Liver (tissue), 9 donors: ENCODE measurements around the gene CCDC138. TPM values are rescaled to one million over a fixed set of nuclear protein-coding genes. Genes with fewer than 3 reads are reported as not detected.

ENCODE experiments used
- DNase-seq: peaks from one replicate; pipeline ENCODE4 v3.0.0-alpha.2; 2017; ENCODE audit warnings: low spot score
- H3K27ac ChIP-seq, 2 donors: one replicate each; pipeline ENCODE4 v1.7.0; 2013; ENCODE audit warnings: inconsistent platforms in 2 of 2, low read length in 2 of 2, control low read depth in 1 of 2, low read depth in 1 of 2, mild to moderate bottlenecking in 1 of 2
- H3K27me3 ChIP-seq, 4 donors: one replicate each; pipeline versions ENCODE4 v1.6.1 to v1.7.0; 2013; ENCODE audit warnings: low read length in 3 of 4, inconsistent platforms in 1 of 4, mild to moderate bottlenecking in 1 of 4, moderate library complexity in 1 of 4; ENCODE audit not compliant: control insufficient read depth in 4 of 4, insufficient read depth in 4 of 4
- H3K36me3 ChIP-seq, 4 donors: one replicate each; pipeline versions ENCODE4 v1.6.1 to v1.7.0; 2013; ENCODE audit warnings: low read length in 3 of 4, mild to moderate bottlenecking in 3 of 4, low read depth in 1 of 4, moderate library complexity in 1 of 4; ENCODE audit not compliant: control insufficient read depth in 4 of 4, insufficient read depth in 3 of 4
- H3K4me1 ChIP-seq, 4 donors: one replicate each; pipeline versions ENCODE4 v1.6.1 to v1.7.0; 2013; ENCODE audit warnings: low read length in 3 of 4, mild to moderate bottlenecking in 3 of 4, moderate library complexity in 1 of 4; ENCODE audit not compliant: control insufficient read depth in 4 of 4, insufficient read depth in 4 of 4
- H3K4me3 ChIP-seq, 3 donors: one replicate each; pipeline versions ENCODE4 v1.6.1 to v1.7.0; 2013; ENCODE audit warnings: low read length in 3 of 3, control low read depth in 1 of 3, low read depth in 1 of 3, mild to moderate bottlenecking in 1 of 3
- H3K9ac ChIP-seq, 2 donors: one replicate each; pipeline ENCODE4 v1.7.0; 2013; ENCODE audit warnings: low read length in 2 of 2, mild to moderate bottlenecking in 2 of 2, moderate library complexity in 2 of 2, control low read depth in 1 of 2, low read depth in 1 of 2
- H3K9me3 ChIP-seq, 4 donors: one replicate each; pipeline versions ENCODE4 v1.6.1 to v1.7.0; 2013; ENCODE audit warnings: low read length in 3 of 4; ENCODE audit not compliant: control insufficient read depth in 4 of 4
- EGR1 ChIP-seq, 2 donors: IDR thresholded peaks; 2 replicates each; pipeline ENCODE4 v1.6.1; 2016 to 2018; ENCODE audit warnings: antibody characterized with exemption in 2 of 2, low read depth in 2 of 2
- FOXA1 ChIP-seq: IDR thresholded peaks from 2 replicates; pipeline ENCODE4 v1.6.1; 2016; ENCODE audit warnings: antibody characterized with exemption
- FOXA2 ChIP-seq: IDR thresholded peaks from 2 replicates; pipeline ENCODE4 v1.6.1; 2016; ENCODE audit warnings: antibody characterized with exemption
- GABPA ChIP-seq, 2 donors: IDR thresholded peaks in 1 of 2; conservative IDR thresholded peaks in 1 of 2; 2 replicates each; pipeline ENCODE4 v1.6.1; 2016; ENCODE audit warnings: antibody characterized with exemption in 2 of 2, mild to moderate bottlenecking in 1 of 2, moderate library complexity in 1 of 2
- HNF4A ChIP-seq, 2 donors: conservative IDR thresholded peaks; 2 replicates each; pipeline ENCODE4 v1.6.1; 2016; ENCODE audit warnings: antibody characterized with exemption in 2 of 2, mild to moderate bottlenecking in 2 of 2
- HNF4G ChIP-seq: IDR thresholded peaks from 2 replicates; pipeline ENCODE4 v1.6.1; 2016; ENCODE audit warnings: antibody characterized with exemption
- JUND ChIP-seq, 2 donors: IDR thresholded peaks; 2 replicates each; pipeline ENCODE4 v1.6.1; 2016; ENCODE audit warnings: antibody characterized with exemption in 2 of 2
- NR2F2 ChIP-seq: IDR thresholded peaks from 2 replicates; pipeline ENCODE4 v1.6.1; 2016; ENCODE audit warnings: antibody characterized with exemption
- RAD21 ChIP-seq, 2 donors: IDR thresholded peaks; 2 replicates each; pipeline ENCODE4 v1.6.1; 2016; ENCODE audit warnings: antibody characterized with exemption in 2 of 2, mild to moderate bottlenecking in 2 of 2
- RXRA ChIP-seq, 2 donors: IDR thresholded peaks; 2 replicates each; pipeline ENCODE4 v1.6.1; 2017 to 2018; ENCODE audit warnings: antibody characterized with exemption in 2 of 2, mild to moderate bottlenecking in 1 of 2
- SP1 ChIP-seq: IDR thresholded peaks from 2 replicates; pipeline ENCODE4 v1.6.1; 2018; ENCODE audit warnings: antibody characterized with exemption, mild to moderate bottlenecking
- TAF1 ChIP-seq: conservative IDR thresholded peaks from 2 replicates; pipeline ENCODE4 v1.6.1; 2016; ENCODE audit warnings: antibody characterized with exemption, mild to moderate bottlenecking
- YY1 ChIP-seq: IDR thresholded peaks from 2 replicates; pipeline ENCODE4 v1.6.1; 2016; ENCODE audit warnings: antibody characterized with exemption, mild to moderate bottlenecking
- WGBS: extraction: QIAGEN DNeasy Blood & Tissue Kit; methylation state at CpG from one replicate; pipeline ENCODE4 v1.1.7; 2013; 5-methylcytosine and 5-hydroxymethylcytosine counted together
- polyA plus RNA-seq, 2 donors: library from polyadenylated mRNA; stranded (reverse) in 1 of 2; unstranded in 1 of 2; fragments of 200-250 nt in 1 of 2; fragments of >200 nt in 1 of 2; fragmentation: Nextera tagmentation in 1 of 2; extraction: Ambion mirVana in 1 of 2; gene quantifications; one replicate each; pipeline versions ENCODE4 v1.2.1 to v1.2.3, GENCODE V29; 2013 to 2015
- total RNA-seq, 2 donors: library from RNA; depleted of rRNA; stranded (reverse); fragments of >200 nt; gene quantifications; one replicate each; pipeline ENCODE4 v1.2.3, GENCODE V29; 2014
- TF ChIP-seq, protein P1 (sequence below): fragments of 150-350 bp; IDR thresholded peaks from 2 replicates; pipeline ENCODE4 v1.5.1; 2017; ENCODE audit warnings: improper control_type of control experiment, low read depth, low read length; ENCODE audit not compliant: missing input control
- TF ChIP-seq, protein P2 (sequence below): IDR thresholded peaks from 2 replicates; pipeline ENCODE4 v1.6.1; 2016; ENCODE audit warnings: antibody characterized with exemption
- TF ChIP-seq, protein P3 (sequence below): IDR thresholded peaks from 2 replicates; pipeline ENCODE4 v1.6.1; 2016; ENCODE audit warnings: antibody characterized with exemption, mild to moderate bottlenecking
- TF ChIP-seq, protein P4 (sequence below): IDR thresholded peaks from 2 replicates; pipeline ENCODE4 v1.6.1; 2016; ENCODE audit warnings: antibody characterized with exemption
- TF ChIP-seq, protein P5 (sequence below): IDR thresholded peaks from 2 replicates; pipeline ENCODE4 v1.6.1; 2016; ENCODE audit warnings: antibody characterized with exemption
- donor health status: healthy.
- donor health status: healthy.
- donor health status: healthy.
- donor health status: healthy.
- donor health status: healthy.

The CCDC138 gene
- total and polyA plus RNA-seq, 4 donors: 0.76 to 5.0 (median 2.7) TPM

DNA sequence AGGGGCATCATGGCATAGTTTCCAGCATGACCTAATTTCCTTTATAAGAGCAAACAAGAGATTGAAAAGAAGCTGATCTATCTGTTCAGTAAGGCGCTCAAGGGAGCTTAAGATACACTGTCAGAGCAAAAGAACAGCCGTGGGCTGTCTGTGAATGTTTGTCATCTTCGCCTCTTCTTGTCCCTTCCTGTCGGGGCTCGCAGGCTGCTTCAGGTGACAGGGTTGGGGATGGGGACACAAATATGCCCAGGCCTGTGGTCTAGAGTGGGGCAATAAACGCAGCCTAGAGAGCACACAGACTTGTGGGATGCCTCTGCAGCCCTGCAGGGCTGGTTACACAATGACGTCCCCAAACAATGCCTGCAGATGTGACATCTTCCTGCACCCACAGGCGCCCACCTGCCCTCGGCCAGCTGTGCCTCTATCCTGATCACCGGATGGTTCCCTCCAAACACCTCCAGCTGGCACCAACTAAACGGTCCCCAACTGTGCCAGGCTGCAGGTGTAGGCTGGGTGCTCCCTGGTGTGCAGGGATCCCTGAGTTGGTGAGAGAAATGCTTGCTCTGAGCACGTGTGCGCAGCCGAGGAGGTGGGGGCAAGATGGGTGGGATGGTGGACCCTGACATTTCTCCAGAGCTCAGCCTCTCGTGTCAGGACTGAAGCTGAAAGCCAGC lies 129.7 kb downstream of the CCDC138 start:
- Histone ChIP-seq H3K27me3 (no peaks in the 10 kb centered on the region), H3K9ac (no peak overlapping the region), H3K9me3 (no peaks in the 10 kb centered on the region), H3K4me3 (no peak overlapping the region), H3K36me3 (no peaks in the 10 kb centered on the region), H3K4me1 (no peaks in the 10 kb centered on the region), H3K27ac (no peak overlapping the region)
- DNase-seq: no peak
- WGBS: 86% methylated on average over 15 of the region's 15 CpGs
- TF ChIP-seq TAF1: no peak
- TF ChIP-seq, protein P1, sequence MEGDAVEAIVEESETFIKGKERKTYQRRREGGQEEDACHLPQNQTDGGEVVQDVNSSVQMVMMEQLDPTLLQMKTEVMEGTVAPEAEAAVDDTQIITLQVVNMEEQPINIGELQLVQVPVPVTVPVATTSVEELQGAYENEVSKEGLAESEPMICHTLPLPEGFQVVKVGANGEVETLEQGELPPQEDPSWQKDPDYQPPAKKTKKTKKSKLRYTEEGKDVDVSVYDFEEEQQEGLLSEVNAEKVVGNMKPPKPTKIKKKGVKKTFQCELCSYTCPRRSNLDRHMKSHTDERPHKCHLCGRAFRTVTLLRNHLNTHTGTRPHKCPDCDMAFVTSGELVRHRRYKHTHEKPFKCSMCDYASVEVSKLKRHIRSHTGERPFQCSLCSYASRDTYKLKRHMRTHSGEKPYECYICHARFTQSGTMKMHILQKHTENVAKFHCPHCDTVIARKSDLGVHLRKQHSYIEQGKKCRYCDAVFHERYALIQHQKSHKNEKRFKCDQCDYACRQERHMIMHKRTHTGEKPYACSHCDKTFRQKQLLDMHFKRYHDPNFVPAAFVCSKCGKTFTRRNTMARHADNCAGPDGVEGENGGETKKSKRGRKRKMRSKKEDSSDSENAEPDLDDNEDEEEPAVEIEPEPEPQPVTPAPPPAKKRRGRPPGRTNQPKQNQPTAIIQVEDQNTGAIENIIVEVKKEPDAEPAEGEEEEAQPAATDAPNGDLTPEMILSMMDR: no peak
- no peak for TF ChIP-seq JUND (IDR thresholded peaks at IDR 0.05)
- TF ChIP-seq GABPA (IDR thresholded peaks at IDR 0.05 in 1 of 2, conservative IDR thresholded peaks at IDR 0.05 in 1 of 2): no peak
- TF ChIP-seq HNF4A (conservative IDR thresholded peaks at IDR 0.05): no peak
- TF ChIP-seq SP1: no peak
- TF ChIP-seq, protein P2, sequence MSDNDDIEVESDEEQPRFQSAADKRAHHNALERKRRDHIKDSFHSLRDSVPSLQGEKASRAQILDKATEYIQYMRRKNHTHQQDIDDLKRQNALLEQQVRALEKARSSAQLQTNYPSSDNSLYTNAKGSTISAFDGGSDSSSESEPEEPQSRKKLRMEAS: no peak
- TF ChIP-seq NR2F2: no peak
- TF ChIP-seq, protein P3, sequence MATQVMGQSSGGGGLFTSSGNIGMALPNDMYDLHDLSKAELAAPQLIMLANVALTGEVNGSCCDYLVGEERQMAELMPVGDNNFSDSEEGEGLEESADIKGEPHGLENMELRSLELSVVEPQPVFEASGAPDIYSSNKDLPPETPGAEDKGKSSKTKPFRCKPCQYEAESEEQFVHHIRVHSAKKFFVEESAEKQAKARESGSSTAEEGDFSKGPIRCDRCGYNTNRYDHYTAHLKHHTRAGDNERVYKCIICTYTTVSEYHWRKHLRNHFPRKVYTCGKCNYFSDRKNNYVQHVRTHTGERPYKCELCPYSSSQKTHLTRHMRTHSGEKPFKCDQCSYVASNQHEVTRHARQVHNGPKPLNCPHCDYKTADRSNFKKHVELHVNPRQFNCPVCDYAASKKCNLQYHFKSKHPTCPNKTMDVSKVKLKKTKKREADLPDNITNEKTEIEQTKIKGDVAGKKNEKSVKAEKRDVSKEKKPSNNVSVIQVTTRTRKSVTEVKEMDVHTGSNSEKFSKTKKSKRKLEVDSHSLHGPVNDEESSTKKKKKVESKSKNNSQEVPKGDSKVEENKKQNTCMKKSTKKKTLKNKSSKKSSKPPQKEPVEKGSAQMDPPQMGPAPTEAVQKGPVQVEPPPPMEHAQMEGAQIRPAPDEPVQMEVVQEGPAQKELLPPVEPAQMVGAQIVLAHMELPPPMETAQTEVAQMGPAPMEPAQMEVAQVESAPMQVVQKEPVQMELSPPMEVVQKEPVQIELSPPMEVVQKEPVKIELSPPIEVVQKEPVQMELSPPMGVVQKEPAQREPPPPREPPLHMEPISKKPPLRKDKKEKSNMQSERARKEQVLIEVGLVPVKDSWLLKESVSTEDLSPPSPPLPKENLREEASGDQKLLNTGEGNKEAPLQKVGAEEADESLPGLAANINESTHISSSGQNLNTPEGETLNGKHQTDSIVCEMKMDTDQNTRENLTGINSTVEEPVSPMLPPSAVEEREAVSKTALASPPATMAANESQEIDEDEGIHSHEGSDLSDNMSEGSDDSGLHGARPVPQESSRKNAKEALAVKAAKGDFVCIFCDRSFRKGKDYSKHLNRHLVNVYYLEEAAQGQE: no peak
- no peak for TF ChIP-seq FOXA2
- TF ChIP-seq, protein P4, sequence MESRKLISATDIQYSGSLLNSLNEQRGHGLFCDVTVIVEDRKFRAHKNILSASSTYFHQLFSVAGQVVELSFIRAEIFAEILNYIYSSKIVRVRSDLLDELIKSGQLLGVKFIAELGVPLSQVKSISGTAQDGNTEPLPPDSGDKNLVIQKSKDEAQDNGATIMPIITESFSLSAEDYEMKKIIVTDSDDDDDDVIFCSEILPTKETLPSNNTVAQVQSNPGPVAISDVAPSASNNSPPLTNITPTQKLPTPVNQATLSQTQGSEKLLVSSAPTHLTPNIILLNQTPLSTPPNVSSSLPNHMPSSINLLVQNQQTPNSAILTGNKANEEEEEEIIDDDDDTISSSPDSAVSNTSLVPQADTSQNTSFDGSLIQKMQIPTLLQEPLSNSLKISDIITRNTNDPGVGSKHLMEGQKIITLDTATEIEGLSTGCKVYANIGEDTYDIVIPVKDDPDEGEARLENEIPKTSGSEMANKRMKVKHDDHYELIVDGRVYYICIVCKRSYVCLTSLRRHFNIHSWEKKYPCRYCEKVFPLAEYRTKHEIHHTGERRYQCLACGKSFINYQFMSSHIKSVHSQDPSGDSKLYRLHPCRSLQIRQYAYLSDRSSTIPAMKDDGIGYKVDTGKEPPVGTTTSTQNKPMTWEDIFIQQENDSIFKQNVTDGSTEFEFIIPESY: no peak
- no peak for TF ChIP-seq RXRA (IDR thresholded peaks at IDR 0.05)
- no peak for TF ChIP-seq HNF4G
- TF ChIP-seq RAD21 (IDR thresholded peaks at IDR 0.05): no peak
- TF ChIP-seq, protein P5, sequence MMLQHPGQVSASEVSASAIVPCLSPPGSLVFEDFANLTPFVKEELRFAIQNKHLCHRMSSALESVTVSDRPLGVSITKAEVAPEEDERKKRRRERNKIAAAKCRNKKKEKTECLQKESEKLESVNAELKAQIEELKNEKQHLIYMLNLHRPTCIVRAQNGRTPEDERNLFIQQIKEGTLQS: no peak
- TF ChIP-seq YY1: no peak
- TF ChIP-seq EGR1 (IDR thresholded peaks at IDR 0.05; ENCODE audit: low read depth in 2 of 2): no peak
- no peak for TF ChIP-seq FOXA1
